ENCODE results near the gene ATP10A. TPM values are rescaled to one million over a fixed set of nuclear protein-coding genes. Genes with fewer than 3 reads are reported as not detected.

The ATP10A gene
- total and polyA plus RNA-seq, 2 donors from 2014 or later, result 4.0 to 6.8 TPM

- Histone ChIP-seq H3K27me3 (ENCODE audit: control insufficient read depth, insufficient read depth, low read length) (no peaks in the 10 kb centered on the region), H3K9me3 (ENCODE audit: control insufficient read depth in 2 of 3, insufficient read depth in 1 of 3, low read length in 3 of 3) (no peaks in the 10 kb centered on the region), H3K27ac (ENCODE audit: low read depth in 2 of 2, low read length in 2 of 2) (no peak overlapping the region), H3K4me3 (ENCODE audit: low read length in 3 of 3) (no peak overlapping the region), H3K36me3 (ENCODE audit: control insufficient read depth in 2 of 3, insufficient read depth in 3 of 3, low read length in 3 of 3) (no peaks in the 10 kb centered on the region), H3K4me1 (ENCODE audit: control insufficient read depth in 2 of 3, insufficient read depth in 2 of 3, low read depth in 1 of 3, low read length in 3 of 3) (no peaks in the 10 kb centered on the region), H3K9ac (ENCODE audit: low read length in 3 of 3) (no peak overlapping the region)
- DNase-seq (no peak), FAIRE-seq (no peak)
- no peak for TF ChIP-seq CTCF (IDR thresholded peaks at IDR 0.05; ENCODE audit: borderline replicate concordance, extremely low read depth, insufficient read depth)
- intact Hi-C loops (cut with DNase I), result no loop called here
Observed at GRCh38 chr15:25655207-25655948, 207.7 kb downstream of the ATP10A start.

- intact Hi-C loops (cut with DNase I), result no loop called here
- H3K9me3 ChIP-seq (ENCODE audit: control insufficient read depth in 2 of 3, insufficient read depth in 1 of 3, low read length in 3 of 3), result no peaks in the 10 kb centered on the region
- DNase-seq, result no peak
- H3K4me3 ChIP-seq (ENCODE audit: low read length in 3 of 3), result no peak overlapping the region
- no peak for FAIRE-seq
- H3K27me3 ChIP-seq (ENCODE audit: control insufficient read depth, insufficient read depth, low read length), result no peaks in the 10 kb centered on the region
- no peaks in the 10 kb centered on the region for H3K4me1 ChIP-seq (ENCODE audit: control insufficient read depth in 2 of 3, insufficient read depth in 2 of 3, low read depth in 1 of 3, low read length in 3 of 3)
- H3K9ac ChIP-seq (ENCODE audit: low read length in 3 of 3), result no peak overlapping the region
- H3K36me3 ChIP-seq (ENCODE audit: control insufficient read depth in 2 of 3, insufficient read depth in 3 of 3, low read length in 3 of 3), result no peaks in the 10 kb centered on the region
- no peak overlapping the region for H3K27ac ChIP-seq (ENCODE audit: low read depth in 2 of 2, low read length in 2 of 2)
- no peak for TF ChIP-seq CTCF (IDR thresholded peaks at IDR 0.05; ENCODE audit: borderline replicate concordance, extremely low read depth, insufficient read depth)
Observed at GRCh38 chr15:25653371-25653770, 209.8 kb downstream of the ATP10A start.

GRCh38 chr15:25652704-25653103 lies 210.4 kb downstream of the ATP10A start:
- FAIRE-seq, result no peak

More at GRCh38 chr15:25652704-25653103, 210.4 kb downstream of the ATP10A start:
- Histone ChIP-seq H3K27ac (ENCODE audit: low read depth in 2 of 2, low read length in 2 of 2) (no peak overlapping the region), H3K4me3 (ENCODE audit: low read length in 3 of 3) (no peak overlapping the region), H3K27me3 (ENCODE audit: control insufficient read depth, insufficient read depth, low read length) (no peaks in the 10 kb centered on the region), H3K36me3 (ENCODE audit: control insufficient read depth in 2 of 3, insufficient read depth in 3 of 3, low read length in 3 of 3) (no peaks in the 10 kb centered on the region), H3K9me3 (ENCODE audit: control insufficient read depth in 2 of 3, insufficient read depth in 1 of 3, low read length in 3 of 3) (no peaks in the 10 kb centered on the region), H3K4me1 (ENCODE audit: control insufficient read depth in 2 of 3, insufficient read depth in 2 of 3, low read depth in 1 of 3, low read length in 3 of 3) (no peaks in the 10 kb centered on the region), H3K9ac (ENCODE audit: low read length in 3 of 3) (no peak overlapping the region)
- TF ChIP-seq CTCF (IDR thresholded peaks at IDR 0.05; ENCODE audit: borderline replicate concordance, extremely low read depth, insufficient read depth), result no peak
- DNase-seq, result no peak
- intact Hi-C loops (cut with DNase I), result no loop called here
